Stimulated activated CD4-positive, alpha-beta T cell treated with anti-CD3 and anti-CD28 coated beads, Interleukin-4, amount 100 ng/mL, for 1 hour (primary cell): Measurements from ENCODE around the gene HECW1.

ENCODE experiments used
- DNase-seq: peaks from one replicate; pipeline ENCODE4 v3.0.0-alpha.2; 2020

HECW1 gene

GRCh38 chr7:43385309-43385680 is 272.8 kb downstream of the HECW1 start:
- DNase-seq: no peak

- DNase-seq: peak; percentile 6
Observed at GRCh38 chr7:43385856-43386255, 273.4 kb downstream of the HECW1 start.

GRCh38 chr7:43387932-43388331 is 275.5 kb downstream of the HECW1 start:
- no peak for DNase-seq

GRCh38 chr7:43390576-43390975 is 278.1 kb downstream of the HECW1 start:
- DNase-seq: no peak

GRCh38 chr7:43391518-43391917 is 279.1 kb downstream of the HECW1 start:
- no peak for DNase-seq

- no peak for DNase-seq
Observed at GRCh38 chr7:43392638-43393330, 280.3 kb downstream of the HECW1 start.

GRCh38 chr7:43394441-43395130 is 282.1 kb downstream of the HECW1 start:
- DNase-seq: no peak

GRCh38 chr7:43395351-43395750 is 282.9 kb downstream of the HECW1 start:
- DNase-seq: no peak

- no peak for DNase-seq
Observed at GRCh38 chr7:43396187-43396740, 283.8 kb downstream of the HECW1 start.

- no peak for DNase-seq
Observed at GRCh38 chr7:43398831-43399230, 286.4 kb downstream of the HECW1 start.

- no peak for DNase-seq
Observed at GRCh38 chr7:43405948-43406347, 293.5 kb downstream of the HECW1 start.

GRCh38 chr7:43406961-43407360 is 294.5 kb downstream of the HECW1 start:
- no peak for DNase-seq

- DNase-seq: no peak
Observed at GRCh38 chr7:43408981-43409380, 296.5 kb downstream of the HECW1 start.

- DNase-seq: no peak
Observed at GRCh38 chr7:43417455-43417854, 305.0 kb downstream of the HECW1 start.

GRCh38 chr7:43430411-43430810 is 318.0 kb downstream of the HECW1 start:
- DNase-seq: no peak

- DNase-seq: no peak
Observed at GRCh38 chr7:43431020-43431595, 318.7 kb downstream of the HECW1 start.

GRCh38 chr7:43433639-43434038 is 321.2 kb downstream of the HECW1 start:
- DNase-seq: no peak

GRCh38 chr7:43437001-43437400 is 324.6 kb downstream of the HECW1 start:
- no peak for DNase-seq

- no peak for DNase-seq
Observed at GRCh38 chr7:43438897-43439479, 326.5 kb downstream of the HECW1 start.

GRCh38 chr7:43439631-43440401 is 327.4 kb downstream of the HECW1 start:
- DNase-seq: peak; percentile 60

- no peak for DNase-seq
Observed at GRCh38 chr7:43441231-43442130, 329.0 kb downstream of the HECW1 start.

GRCh38 chr7:43443381-43443780 is 330.9 kb downstream of the HECW1 start:
- no peak for DNase-seq
